Activated naive CD8-positive, alpha-beta T cell treated with anti-CD3 and anti-CD28 coated beads, Interleukin-2, amount 50 U/mL, for 24 hours (primary cell): ENCODE measurements around the gene SLC9B2.
A peak's percentile ranks its signal among the peaks of the same experiment; 100 is the strongest.

Experiments
- ATAC-seq: fragments of 150-1000 bp; cut with Tn5 transposase; one replicate; pipeline ENCODE4 v1.10.0; 2021
- DNase-seq: peaks from one replicate; pipeline ENCODE4 v3.0.0; 2021
- H3K27ac Mint-ChIP-seq: one replicate; pipeline ENCODE4 v1.8.0; 2021; ENCODE audit warnings: mild to moderate bottlenecking, mixed read lengths
- H3K27me3 Mint-ChIP-seq: one replicate; pipeline ENCODE4 v1.8.0; 2021; ENCODE audit warnings: mixed read lengths
- H3K36me3 Mint-ChIP-seq: one replicate; pipeline ENCODE4 v1.8.0; 2021; ENCODE audit warnings: low read depth, mixed read lengths
- H3K4me1 Mint-ChIP-seq: one replicate; pipeline ENCODE4 v1.8.0; 2021; ENCODE audit warnings: mixed read lengths
- H3K4me3 Mint-ChIP-seq: one replicate; pipeline ENCODE4 v1.8.0; 2021; ENCODE audit warnings: mild to moderate bottlenecking, moderate library complexity, mixed read lengths
- H3K9me3 Mint-ChIP-seq: one replicate; pipeline ENCODE4 v1.8.0; 2021; ENCODE audit warnings: mixed read lengths

The SLC9B2 gene

DNA sequence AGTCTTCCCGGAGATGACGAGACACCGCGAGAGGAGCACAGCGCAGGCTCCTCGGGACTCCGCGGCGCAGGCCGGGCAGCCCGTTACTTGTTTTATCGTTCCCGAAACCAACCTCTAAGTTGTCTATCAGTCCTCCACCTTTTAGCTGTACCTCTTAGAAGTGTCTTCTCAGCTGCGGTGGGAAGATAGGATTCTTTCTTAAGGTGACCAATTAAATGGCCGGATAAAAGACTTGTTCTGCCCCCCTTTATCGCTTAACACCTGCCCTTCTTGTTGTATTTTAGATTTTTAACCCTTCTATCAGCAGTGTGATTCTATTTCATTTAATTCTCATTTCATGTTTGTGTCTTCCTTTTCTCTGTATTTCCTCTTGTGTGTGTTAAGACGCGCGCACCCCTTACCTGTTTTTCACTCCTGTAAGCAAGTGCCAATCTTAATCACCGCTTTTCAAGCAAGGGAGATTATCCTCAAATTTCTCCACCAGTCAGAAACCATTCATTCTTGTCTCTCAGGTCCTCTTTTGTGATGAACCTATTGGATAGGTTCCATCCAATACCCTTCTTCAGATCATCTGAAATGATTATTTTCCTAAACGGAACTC lies at the start of gene SLC9B2:
Gene SLC9B2, minus strand, starts transcription at position 15 of the 601 bp plus-strand sequence. CDS start 9,211 bp downstream, outside the sequence.
- Mint-ChIP-seq H3K36me3 (peaks cover 37% of the 10 kb centered on the region), H3K9me3 (no peaks in the 10 kb centered on the region), H3K4me1 (peaks cover 50% of the 10 kb centered on the region), H3K27ac (peak within 1 kb of the TSS; percentile 99), H3K27me3 (no peaks in the 10 kb centered on the region), H3K4me3 (peak within 1 kb of the TSS; percentile 94)
- ATAC-seq (peak; percentile 70), DNase-seq (no peak)

DNA sequence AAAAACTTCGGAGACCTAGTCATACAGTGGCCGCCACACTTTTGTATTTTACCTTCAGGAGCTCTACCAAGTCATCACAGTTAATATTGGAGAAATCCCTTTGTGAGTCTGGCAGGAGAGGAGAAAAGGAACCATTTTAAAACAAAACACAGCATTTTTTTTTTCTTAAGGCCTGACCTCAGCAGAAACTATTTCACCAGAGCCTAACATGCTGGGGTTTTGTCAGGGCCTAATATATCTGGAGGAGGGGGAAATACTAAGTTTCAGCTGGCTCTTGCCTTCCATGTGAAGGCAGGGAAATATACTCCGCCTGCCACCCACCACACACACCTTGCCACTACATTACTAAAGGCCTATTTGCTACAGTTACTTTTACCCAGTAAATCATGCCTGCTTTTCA lies 49.6 kb upstream of the SLC9B2 start:
- Mint-ChIP-seq H3K4me1 (no peaks in the 10 kb centered on the region), H3K4me3 (no peak overlapping the region), H3K27ac (no peak overlapping the region), H3K9me3 (peaks cover 29% of the 10 kb centered on the region), H3K27me3 (no peaks in the 10 kb centered on the region), H3K36me3 (peaks cover 40% of the 10 kb centered on the region)
- DNase-seq (no peak), ATAC-seq (no peak)

- Mint-ChIP-seq H3K27ac (no peak overlapping the region), H3K4me1 (no peaks in the 10 kb centered on the region), H3K4me3 (no peak overlapping the region), H3K9me3 (peaks cover 12% of the 10 kb centered on the region), H3K27me3 (no peaks in the 10 kb centered on the region), H3K36me3 (peaks cover 34% of the 10 kb centered on the region)
- ATAC-seq = no peak
- no peak for DNase-seq
Observed at GRCh38 chr4:103123114-103123513, 46.6 kb upstream of the SLC9B2 start.

DNA sequence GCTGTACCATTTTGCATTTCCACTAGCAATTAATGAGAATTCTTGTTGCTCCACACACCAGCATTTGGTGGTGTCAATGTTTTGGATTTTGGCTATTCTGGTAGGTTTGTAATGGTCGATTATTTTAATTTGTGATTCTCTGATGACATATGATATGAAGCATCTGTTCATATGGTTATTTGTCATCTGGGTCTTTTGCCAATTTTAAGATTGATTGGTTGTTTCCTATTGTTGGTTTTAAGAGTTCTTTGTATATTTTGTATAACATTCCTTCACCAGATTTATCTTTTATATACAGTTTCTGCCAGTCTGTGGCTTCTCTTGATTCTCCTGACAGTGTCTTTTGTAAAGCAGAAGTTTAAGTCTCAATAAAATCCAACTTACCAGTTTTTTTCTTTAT lies 41.6 kb upstream of the SLC9B2 start:
- Mint-ChIP-seq H3K4me3 (no peak overlapping the region), H3K27me3 (no peaks in the 10 kb centered on the region), H3K27ac (no peak overlapping the region), H3K9me3 (no peaks in the 10 kb centered on the region), H3K4me1 (no peaks in the 10 kb centered on the region), H3K36me3 (peaks cover 17% of the 10 kb centered on the region)
- ATAC-seq = no peak
- DNase-seq = no peak

- Mint-ChIP-seq H3K9me3 (no peaks in the 10 kb centered on the region), H3K4me1 (no peaks in the 10 kb centered on the region), H3K4me3 (no peak overlapping the region), H3K36me3 (peaks cover 11% of the 10 kb centered on the region), H3K27ac (no peak overlapping the region), H3K27me3 (no peaks in the 10 kb centered on the region)
- DNase-seq (no peak), ATAC-seq (no peak)
Observed at GRCh38 chr4:103111598-103111997, 35.0 kb upstream of the SLC9B2 start.

DNA sequence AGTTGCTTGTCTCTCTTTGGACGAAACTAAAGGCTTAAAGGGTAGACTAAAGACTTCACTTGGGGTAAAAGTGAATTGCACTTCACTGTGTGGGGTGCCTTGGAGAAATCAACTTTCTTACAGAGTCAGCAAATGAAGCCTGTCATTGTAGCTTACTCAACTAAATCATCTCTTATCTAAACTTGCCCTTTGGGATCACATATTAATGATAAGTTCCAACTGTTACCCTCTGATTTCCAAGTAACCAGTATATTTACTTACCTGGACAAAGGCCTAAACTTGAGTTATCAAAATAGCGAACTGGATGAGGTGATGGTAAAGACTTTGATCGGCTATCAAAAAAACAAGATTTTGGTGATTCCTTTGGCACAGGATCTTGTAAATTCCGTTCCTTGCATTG lies 32.0 kb upstream of the SLC9B2 start:
- no peaks in the 10 kb centered on the region for H3K4me1 Mint-ChIP-seq
- no peak for DNase-seq
- peaks cover 14% of the 10 kb centered on the region for H3K36me3 Mint-ChIP-seq
- H3K27ac Mint-ChIP-seq = no peak overlapping the region
- no peak overlapping the region for H3K4me3 Mint-ChIP-seq
- no peak for ATAC-seq
- no peaks in the 10 kb centered on the region for H3K27me3 Mint-ChIP-seq
- no peaks in the 10 kb centered on the region for H3K9me3 Mint-ChIP-seq

GRCh38 chr4:103105558-103106356 lies 29.2 kb upstream of the SLC9B2 start:
- ATAC-seq (no peak), DNase-seq (no peak)
- H3K36me3 Mint-ChIP-seq = peaks cover 14% of the 10 kb centered on the region

DNA sequence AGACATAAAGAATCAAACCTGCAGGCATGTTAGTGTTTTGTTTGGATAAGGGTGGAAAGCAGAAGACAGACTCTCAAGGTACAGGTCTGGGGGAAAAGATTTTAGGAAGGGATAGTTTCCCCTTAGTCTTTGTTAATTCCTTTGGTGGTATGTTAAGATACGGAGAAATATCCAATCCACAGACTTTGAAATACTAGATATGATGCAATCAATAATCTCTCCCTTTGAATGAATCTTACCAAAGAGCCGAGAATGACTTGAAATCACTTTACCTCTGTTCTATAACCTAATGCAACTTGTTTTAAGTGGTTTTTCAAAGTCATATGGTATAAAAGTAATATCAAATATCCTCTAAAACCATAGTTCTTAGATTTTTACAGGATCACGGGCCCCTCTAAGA lies 28.3 kb upstream of the SLC9B2 start:
- no peak overlapping the region for H3K4me3 Mint-ChIP-seq
- no peaks in the 10 kb centered on the region for H3K27me3 Mint-ChIP-seq
- no peaks in the 10 kb centered on the region for H3K9me3 Mint-ChIP-seq
- no peak for DNase-seq
- no peak overlapping the region for H3K27ac Mint-ChIP-seq
- ATAC-seq = no peak
- peaks cover under 1% of the 10 kb centered on the region for H3K4me1 Mint-ChIP-seq
- H3K36me3 Mint-ChIP-seq = peaks cover 12% of the 10 kb centered on the region

More at GRCh38 chr4:103105558-103106356, 29.2 kb upstream of the SLC9B2 start:
- Mint-ChIP-seq H3K9me3 (no peaks in the 10 kb centered on the region), H3K4me3 (no peak overlapping the region), H3K27ac (no peak overlapping the region), H3K27me3 (no peaks in the 10 kb centered on the region), H3K4me1 (no peaks in the 10 kb centered on the region)

DNA sequence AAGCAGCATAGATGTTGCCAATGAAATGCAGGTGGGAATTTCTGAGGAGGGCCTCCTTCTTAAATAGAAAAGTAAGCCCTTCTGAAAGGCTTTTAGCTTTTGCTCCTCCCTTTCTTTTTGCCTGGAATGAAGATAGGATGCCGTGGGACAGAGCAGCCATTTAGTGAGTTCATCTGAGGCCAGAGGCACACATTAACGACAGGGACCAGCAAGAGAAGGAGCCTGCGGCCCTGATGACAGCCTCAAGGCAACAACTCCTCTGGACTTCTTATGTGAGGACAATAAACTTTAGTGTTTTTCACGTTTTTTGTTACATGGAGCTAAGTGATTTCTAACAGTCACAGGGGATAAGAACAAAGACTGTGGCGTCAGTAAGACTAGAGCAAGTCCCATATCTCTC lies 24.1 kb upstream of the SLC9B2 start:
- Mint-ChIP-seq H3K27me3 (no peaks in the 10 kb centered on the region), H3K9me3 (no peaks in the 10 kb centered on the region), H3K4me3 (no peak overlapping the region), H3K4me1 (peaks cover 27% of the 10 kb centered on the region), H3K36me3 (peaks cover 2% of the 10 kb centered on the region), H3K27ac (no peak overlapping the region)
- ATAC-seq = no peak
- no peak for DNase-seq

- peaks cover 27% of the 10 kb centered on the region for H3K4me1 Mint-ChIP-seq
- H3K9me3 Mint-ChIP-seq = no peaks in the 10 kb centered on the region
- peaks cover 2% of the 10 kb centered on the region for H3K36me3 Mint-ChIP-seq
- peak within 1 kb of the TSS; percentile 76 for H3K27ac Mint-ChIP-seq
- no peaks in the 10 kb centered on the region for H3K27me3 Mint-ChIP-seq
- H3K4me3 Mint-ChIP-seq = peak within 1 kb of the TSS; percentile 87
- ATAC-seq (peak; percentile 94), DNase-seq (peak; percentile 18)
Observed at GRCh38 chr4:103099691-103100392, 23.3 kb upstream of the SLC9B2 start, which contains the start of gene BDH2. BDH2 (minus strand) TSS chr4:103099834; CDS start chr4:103096254, 3,580 bp downstream.

DNA sequence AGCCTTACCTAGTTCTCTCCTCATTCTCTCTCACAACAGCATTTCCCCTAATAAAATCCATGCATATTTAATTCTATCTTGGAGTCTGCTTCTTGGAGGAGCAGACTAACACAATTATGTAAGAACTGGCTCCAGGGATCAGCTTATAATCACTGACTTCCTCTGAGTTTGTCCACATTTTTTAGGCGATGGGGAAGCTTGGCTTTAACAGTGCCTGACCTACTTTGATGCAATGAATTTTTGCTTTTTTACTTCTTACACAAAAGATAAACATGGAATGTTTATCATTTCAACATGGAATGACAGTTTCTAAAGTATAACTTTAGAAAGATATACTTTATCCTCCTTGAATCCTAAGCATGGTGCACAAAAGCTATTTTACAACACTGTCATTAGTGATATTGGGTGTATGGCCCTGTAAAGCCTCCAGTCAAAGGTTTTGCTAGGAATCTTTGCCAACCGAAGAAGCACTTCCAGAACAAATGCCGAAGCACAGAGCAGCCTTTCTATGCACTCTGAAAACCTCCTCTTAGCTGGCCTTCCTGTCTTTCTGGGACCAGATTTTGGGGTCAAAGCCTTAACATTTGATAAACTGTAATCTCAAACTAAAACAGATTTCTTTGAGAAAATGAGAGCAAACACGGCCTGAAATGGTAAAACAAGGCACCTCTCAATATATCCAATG lies 22.3 kb upstream of the SLC9B2 start:
- Mint-ChIP-seq H3K4me3 (peak overlapping the region; percentile 87), H3K4me1 (peaks cover 27% of the 10 kb centered on the region), H3K27ac (no peak overlapping the region), H3K27me3 (no peaks in the 10 kb centered on the region), H3K9me3 (no peaks in the 10 kb centered on the region), H3K36me3 (peaks cover 2% of the 10 kb centered on the region)
- ATAC-seq (no peak), DNase-seq (no peak)

DNA sequence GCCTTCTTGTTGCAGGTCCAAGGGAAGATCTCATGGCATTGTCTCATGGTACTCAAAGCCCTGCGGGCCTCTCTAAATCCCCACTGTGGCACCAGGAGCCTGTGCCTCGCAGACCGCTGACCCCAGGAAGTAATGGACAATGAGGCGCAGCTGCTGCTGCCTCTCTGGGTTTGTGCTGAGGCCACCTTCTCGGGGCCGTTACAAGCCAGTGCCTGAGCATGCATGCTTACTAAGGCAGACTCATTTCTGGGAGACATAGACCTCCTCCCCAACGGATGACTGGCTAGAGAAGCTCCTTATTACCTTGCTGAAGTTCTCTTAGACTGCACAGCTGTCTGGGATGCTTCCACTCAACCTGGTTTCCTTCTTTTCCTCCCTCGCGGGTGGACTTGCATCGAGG lies 21.8 kb upstream of the SLC9B2 start:
- H3K27ac Mint-ChIP-seq = no peak overlapping the region
- peaks cover 27% of the 10 kb centered on the region for H3K4me1 Mint-ChIP-seq
- ATAC-seq (no peak), DNase-seq (no peak)
- peak overlapping the region; percentile 87 for H3K4me3 Mint-ChIP-seq
- H3K9me3 Mint-ChIP-seq = no peaks in the 10 kb centered on the region
- H3K36me3 Mint-ChIP-seq = peaks cover 2% of the 10 kb centered on the region
- H3K27me3 Mint-ChIP-seq = no peaks in the 10 kb centered on the region

DNA sequence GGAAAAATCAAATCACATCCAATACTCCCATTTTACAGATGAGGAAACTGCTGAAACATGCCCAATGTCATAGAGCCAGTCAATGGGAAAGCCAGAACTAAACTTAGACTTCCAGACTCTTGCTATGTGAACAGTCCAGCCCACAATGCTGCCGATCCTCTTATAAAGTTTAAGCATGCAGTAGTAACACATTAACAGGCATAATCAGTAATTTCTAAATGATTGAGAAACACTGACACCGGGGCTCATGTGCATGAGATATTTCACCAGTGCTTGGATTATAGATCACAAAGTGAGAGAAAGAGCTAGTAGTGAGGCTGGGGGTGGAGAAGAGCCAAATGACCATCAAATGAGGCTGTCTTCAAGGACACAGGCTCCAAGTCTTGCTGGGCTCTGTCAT lies 20.6 kb upstream of the SLC9B2 start:
- H3K4me3 Mint-ChIP-seq = no peak overlapping the region
- no peak for DNase-seq
- no peak for ATAC-seq
- H3K36me3 Mint-ChIP-seq = peaks cover 2% of the 10 kb centered on the region
- H3K4me1 Mint-ChIP-seq = peaks cover 32% of the 10 kb centered on the region
- no peaks in the 10 kb centered on the region for H3K27me3 Mint-ChIP-seq
- no peaks in the 10 kb centered on the region for H3K9me3 Mint-ChIP-seq
- H3K27ac Mint-ChIP-seq = no peak overlapping the region

- H3K9me3 Mint-ChIP-seq = no peaks in the 10 kb centered on the region
- H3K4me3 Mint-ChIP-seq = no peak overlapping the region
- ATAC-seq (no peak), DNase-seq (no peak)
- H3K4me1 Mint-ChIP-seq = peaks cover 38% of the 10 kb centered on the region
- no peaks in the 10 kb centered on the region for H3K27me3 Mint-ChIP-seq
- peaks cover 2% of the 10 kb centered on the region for H3K36me3 Mint-ChIP-seq
- H3K27ac Mint-ChIP-seq = no peak overlapping the region
Observed at GRCh38 chr4:103095080-103095479, 18.5 kb upstream of the SLC9B2 start.
